Osteocyte (in vitro differentiated cells): ENCODE measurements around the gene PLCB2. TPM values are rescaled to one million over a fixed set of nuclear protein-coding genes. Genes with fewer than 3 reads are reported as not detected.

Experiments
- DNase-seq: peaks from one replicate; pipeline ENCODE4 v3.0.0; 2021; ENCODE audit warnings: mixed read lengths; ENCODE audit not compliant: unreplicated experiment; ENCODE audit errors: extremely low spot score
- H3K27ac Mint-ChIP-seq: one replicate; pipeline ENCODE4 v1.8.0; 2021; ENCODE audit warnings: mild to moderate bottlenecking, mixed read lengths; ENCODE audit not compliant: unreplicated experiment
- H3K27me3 Mint-ChIP-seq: one replicate; pipeline ENCODE4 v1.8.0; 2021; ENCODE audit warnings: mixed read lengths; ENCODE audit not compliant: unreplicated experiment
- H3K36me3 Mint-ChIP-seq: one replicate; pipeline ENCODE4 v1.8.0; 2021; ENCODE audit warnings: mixed read lengths; ENCODE audit not compliant: unreplicated experiment
- H3K4me1 Mint-ChIP-seq: one replicate; pipeline ENCODE4 v1.8.0; 2021; ENCODE audit warnings: mixed read lengths; ENCODE audit not compliant: unreplicated experiment
- H3K4me3 Mint-ChIP-seq: one replicate; pipeline ENCODE4 v1.8.0; 2021; ENCODE audit warnings: mild to moderate bottlenecking, moderate library complexity, mixed read lengths; ENCODE audit not compliant: unreplicated experiment
- H3K9me3 Mint-ChIP-seq: one replicate; pipeline ENCODE4 v1.8.0; 2021; ENCODE audit warnings: mixed read lengths; ENCODE audit not compliant: unreplicated experiment
- CTCF ChIP-seq: fragments of 200-600 bp; sonication (generic); IDR thresholded peaks from 2 replicates; pipeline ENCODE4 v1.5.0; 2021; ENCODE audit warnings: antibody characterized with exemption, mild to moderate bottlenecking, moderate library complexity
- total RNA-seq: library from RNA; stranded (reverse); gene quantifications from 2 replicates; pipeline ENCODE4 v1.2.1, GENCODE V29; 2021

PLCB2 gene
- total RNA-seq, 1 donor from 2014 or later, result 0.40 TPM

- no peak for TF ChIP-seq CTCF
- Mint-ChIP-seq H3K4me1 (peaks cover 18% of the 10 kb centered on the region), H3K27me3 (no peaks in the 10 kb centered on the region), H3K9me3 (no peaks in the 10 kb centered on the region), H3K27ac (no peak overlapping the region), H3K4me3 (no peak overlapping the region), H3K36me3 (no peaks in the 10 kb centered on the region)
- DNase-seq, result no peak
These were observed 40.1 kb downstream of the PLCB2 start for GRCh38 chr15:40267670-40268069.

GRCh38 chr15:40266828-40267304, 40.9 kb downstream of the PLCB2 start:
- H3K27me3 Mint-ChIP-seq, result no peaks in the 10 kb centered on the region
- no peaks in the 10 kb centered on the region for H3K9me3 Mint-ChIP-seq
- H3K4me3 Mint-ChIP-seq, result no peak overlapping the region
- TF ChIP-seq CTCF, result no peak
- DNase-seq, result no peak
- H3K36me3 Mint-ChIP-seq, result no peaks in the 10 kb centered on the region
- H3K27ac Mint-ChIP-seq, result peak overlapping the region; percentile 15
- peaks cover 18% of the 10 kb centered on the region for H3K4me1 Mint-ChIP-seq

- no peaks in the 10 kb centered on the region for H3K36me3 Mint-ChIP-seq
- no peaks in the 10 kb centered on the region for H3K9me3 Mint-ChIP-seq
- no peak for DNase-seq
- H3K27ac Mint-ChIP-seq, result no peak overlapping the region
- TF ChIP-seq CTCF, result no peak
- no peaks in the 10 kb centered on the region for H3K27me3 Mint-ChIP-seq
- peaks cover 18% of the 10 kb centered on the region for H3K4me1 Mint-ChIP-seq
- H3K4me3 Mint-ChIP-seq, result no peak overlapping the region
These were observed 41.9 kb downstream of the PLCB2 start for GRCh38 chr15:40265875-40266274.

- H3K27ac Mint-ChIP-seq, result no peak overlapping the region
- no peak overlapping the region for H3K4me3 Mint-ChIP-seq
- no peaks in the 10 kb centered on the region for H3K27me3 Mint-ChIP-seq
These were observed 42.4 kb downstream of the PLCB2 start for GRCh38 chr15:40265355-40265754.

More at GRCh38 chr15:40265355-40265754, 42.4 kb downstream of the PLCB2 start:
- no peak for TF ChIP-seq CTCF
- H3K4me1 Mint-ChIP-seq, result peaks cover 18% of the 10 kb centered on the region
- no peak for DNase-seq
- H3K9me3 Mint-ChIP-seq, result no peaks in the 10 kb centered on the region
- no peaks in the 10 kb centered on the region for H3K36me3 Mint-ChIP-seq
